Stimulated activated CD4-positive, alpha-beta T cell treated with anti-CD3 and anti-CD28 coated beads, Interleukin-15, amount 100 ng/mL, for 24 hours (primary cell): Measurements from ENCODE around the gene LCN12.

Experiments
- DNase-seq: peaks from one replicate; pipeline ENCODE4 v3.0.0-alpha.2; 2020

Gene LCN12

GRCh38 chr9:136974817-136975535 lies 22.9 kb downstream of the LCN12 start:
- no peak for DNase-seq

- DNase-seq: peak; percentile 55
These were observed 23.6 kb downstream of the LCN12 start for GRCh38 chr9:136975644-136976043.

- DNase-seq: no peak
These were observed 25.1 kb downstream of the LCN12 start, which contains the start of gene PTGDS for GRCh38 chr9:136977223-136977622. TSS of gene PTGDS (plus strand) at chr9:136977504. CDS start at chr9:136977579, 75 bp downstream.

GRCh38 chr9:136977649-136978072 lies 25.6 kb downstream of the LCN12 start:
- DNase-seq: no peak

GRCh38 chr9:136978073-136978864 lies 26.2 kb downstream of the LCN12 start:
- DNase-seq: peak; percentile 73

GRCh38 chr9:136978865-136979544 lies 26.9 kb downstream of the LCN12 start:
- no peak for DNase-seq

- DNase-seq: no peak
These were observed 27.9 kb downstream of the LCN12 start for GRCh38 chr9:136979769-136980587.

GRCh38 chr9:136980669-136981478 lies 28.8 kb downstream of the LCN12 start:
- no peak for DNase-seq

GRCh38 chr9:136981588-136982231 lies 29.6 kb downstream of the LCN12 start:
- DNase-seq: no peak

- no peak for DNase-seq
These were observed 30.4 kb downstream of the LCN12 start, which contains the start of gene LCNL1 for GRCh38 chr9:136982232-136983051. TSS of gene LCNL1 (plus strand) at chr9:136982993. CDS start at chr9:136983587, 594 bp downstream.

- DNase-seq: no peak
These were observed 31.1 kb downstream of the LCN12 start for GRCh38 chr9:136983167-136983566.

GRCh38 chr9:136983656-136984314 lies 31.7 kb downstream of the LCN12 start:
- DNase-seq: no peak

GRCh38 chr9:136984464-136985026 lies 32.5 kb downstream of the LCN12 start:
- no peak for DNase-seq

- DNase-seq: no peak
These were observed 33.0 kb downstream of the LCN12 start for GRCh38 chr9:136985027-136985602.

- DNase-seq: no peak
These were observed 33.8 kb downstream of the LCN12 start for GRCh38 chr9:136985853-136986252.

GRCh38 chr9:136988872-136989271 lies 36.8 kb downstream of the LCN12 start:
- no peak for DNase-seq

- no peak for DNase-seq
These were observed 38.3 kb downstream of the LCN12 start for GRCh38 chr9:136990242-136990911.
